GM21723 (cell line): ENCODE results near the gene EPM2AIP1.
A peak's percentile ranks its signal among the peaks of the same experiment; 100 is the strongest.
"Not testable (repeated sequence)": the region's sequence is repeated elsewhere in the genome, so short reads cannot be mapped to it uniquely, and the experiment has no call there.

Source experiments
- ATAC-seq: cut with Tn5 transposase; IDR thresholded peaks from one replicate; pipeline ENCODE4 v1.9.1; 2021; ENCODE audit warnings: mild to moderate bottlenecking, moderate library complexity; ENCODE audit not compliant: unreplicated experiment

Gene EPM2AIP1

GRCh38 chr3:36954452-36955134 is 38.3 kb downstream of the EPM2AIP1 start:
- ATAC-seq = no peak

- ATAC-seq = not testable (repeated sequence)
These were observed 45.1 kb downstream of the EPM2AIP1 start for GRCh38 chr3:36947814-36948213.

GRCh38 chr3:36945333-36945980 is 47.5 kb downstream of the EPM2AIP1 start:
- no peak for ATAC-seq

GRCh38 chr3:36944641-36945270 is 48.2 kb downstream of the EPM2AIP1 start, which contains the start of gene TRANK1:
Gene TRANK1, minus strand, starts transcription at chr3:36945054. Its CDS starts 245 bp downstream, at chr3:36944809.
- ATAC-seq = peak; percentile 67

DNA sequence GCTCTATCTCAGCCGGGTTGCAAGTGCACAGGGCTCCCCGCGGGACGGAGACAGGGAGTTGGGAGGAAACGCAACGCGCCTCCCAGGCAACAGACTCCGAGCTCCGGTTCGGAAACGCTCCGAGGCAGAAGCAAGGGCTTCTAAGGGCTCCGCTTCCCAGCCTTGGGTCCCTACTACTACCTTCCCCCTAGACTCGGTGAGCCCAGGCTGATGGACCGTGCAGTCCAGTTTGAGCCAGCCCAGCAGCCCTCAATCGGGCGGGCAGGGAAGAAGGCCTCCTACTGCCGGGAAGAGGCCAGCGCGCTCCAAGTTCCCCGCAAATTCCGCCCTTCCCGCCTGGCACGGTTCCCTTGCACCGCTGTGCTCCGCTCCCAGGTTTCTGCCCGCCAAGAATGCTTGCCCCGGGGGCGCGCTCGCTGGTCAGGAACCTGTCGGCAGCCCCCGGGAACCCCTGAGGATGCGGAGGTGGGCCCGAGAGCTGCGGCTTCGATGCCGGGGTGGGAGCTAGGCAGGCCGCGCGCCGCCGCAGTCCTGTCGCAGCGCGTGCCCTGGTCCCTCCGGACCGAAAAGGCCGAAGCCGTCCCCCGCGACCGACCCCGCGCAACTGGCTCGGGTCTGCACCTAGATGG is 48.8 kb downstream of the EPM2AIP1 start:
- peak; percentile 61 for ATAC-seq

- no peak for ATAC-seq
These were observed 49.3 kb downstream of the EPM2AIP1 start for GRCh38 chr3:36943601-36944000.

DNA sequence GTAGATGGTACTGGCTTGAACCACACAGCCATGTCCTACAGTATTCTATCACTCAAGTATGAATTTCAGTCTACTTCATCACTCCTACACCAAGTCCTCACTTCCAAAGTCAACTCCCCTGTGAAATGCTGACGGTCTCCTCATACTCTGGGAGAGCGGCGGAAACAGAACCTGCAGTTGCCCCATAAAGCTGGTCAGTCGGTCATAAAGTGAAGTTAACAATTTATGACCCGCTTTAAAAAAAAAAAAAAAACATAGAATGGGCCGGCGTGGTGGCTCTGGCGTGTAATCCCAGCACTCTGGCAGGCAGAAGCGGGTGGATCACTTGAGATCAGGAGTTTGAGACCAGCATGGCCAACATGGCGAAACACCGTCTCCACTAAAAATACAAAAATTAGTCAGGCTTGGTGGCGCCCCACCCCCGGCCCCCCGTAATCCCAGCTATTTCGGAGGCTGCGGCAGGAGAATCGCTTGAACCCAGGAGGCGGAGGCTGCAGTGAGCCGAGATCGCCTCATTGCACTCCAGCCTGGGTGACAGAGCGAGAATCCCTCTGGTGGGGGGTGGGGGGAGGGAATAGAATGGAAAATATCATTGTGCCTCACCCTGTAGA is 50.2 kb downstream of the EPM2AIP1 start:
- ATAC-seq = no peak

GRCh38 chr3:36941658-36942057 is 51.3 kb downstream of the EPM2AIP1 start:
- no peak for ATAC-seq

DNA sequence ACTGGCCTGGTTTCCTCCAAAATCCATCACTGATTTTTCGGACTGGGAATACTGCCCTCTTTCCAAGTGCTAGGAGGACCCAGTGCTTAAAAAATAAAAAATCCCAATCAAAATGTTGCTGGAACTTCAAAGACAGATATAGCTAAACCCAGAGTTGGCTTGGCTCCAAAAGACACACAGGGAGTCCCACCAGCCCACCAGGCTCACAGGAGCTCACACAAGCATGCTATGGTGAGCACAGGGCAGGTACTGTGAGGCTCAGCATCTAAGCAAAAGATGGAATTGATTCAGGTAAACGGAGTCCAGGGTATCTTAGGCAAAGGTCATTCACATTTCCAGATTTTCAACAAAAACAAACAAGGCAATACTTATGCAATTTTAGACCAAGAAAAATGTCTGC is 51.8 kb downstream of the EPM2AIP1 start:
- ATAC-seq = no peak

GRCh38 chr3:36937492-36937891 is 55.4 kb downstream of the EPM2AIP1 start:
- ATAC-seq = no peak
